Measurements from ENCODE around the gene MED16. TPM values are rescaled to one million over a fixed set of nuclear protein-coding genes. Genes with fewer than 3 reads are reported as not detected.

Gene MED16
- total RNA-seq, 4 donors from 2014 or later = 45.1 to 63.9 (median 57.0) TPM

GRCh38 chr19:884420-885211 lies 8.4 kb downstream of the MED16 start:
- H3K27me3 ChIP-seq = no peaks in the 10 kb centered on the region
- no peaks in the 10 kb centered on the region for H3K9me3 ChIP-seq
- H3K4me1 ChIP-seq = no peaks in the 10 kb centered on the region
- no peak for DNase-seq (ENCODE audit: low spot score in 2 of 2)
- no peak overlapping the region for H3K27ac ChIP-seq
- H3K36me3 ChIP-seq = peaks cover 91% of the 10 kb centered on the region
- no peak overlapping the region for H3K4me3 ChIP-seq
- TF ChIP-seq EP300 (IDR thresholded peaks at IDR 0.05) = no peak
- TF ChIP-seq POLR2A (IDR thresholded peaks at IDR 0.05) = no peak
- TF ChIP-seq POLR2AphosphoS5 (IDR thresholded peaks at IDR 0.05) = no peak
- TF ChIP-seq CTCF (IDR thresholded peaks at IDR 0.05) = no peak
- 97% methylated on average over 27 of the region's 51 CpGs for WGBS

GRCh38 chr19:883661-884211 lies 9.3 kb downstream of the MED16 start:
- 87% methylated on average over 22 of the region's 22 CpGs for WGBS
- no peaks in the 10 kb centered on the region for H3K9me3 ChIP-seq
- TF ChIP-seq EP300 (IDR thresholded peaks at IDR 0.05) = no peak
- TF ChIP-seq CTCF (IDR thresholded peaks at IDR 0.05) = no peak
- no peak for TF ChIP-seq POLR2AphosphoS5 (IDR thresholded peaks at IDR 0.05)
- TF ChIP-seq POLR2A (IDR thresholded peaks at IDR 0.05) = no peak
- no peaks in the 10 kb centered on the region for H3K27me3 ChIP-seq
- H3K27ac ChIP-seq = no peak overlapping the region
- H3K4me1 ChIP-seq = no peaks in the 10 kb centered on the region
- H3K36me3 ChIP-seq = peaks cover 91% of the 10 kb centered on the region
- no peak for DNase-seq (ENCODE audit: low spot score in 2 of 2)
- H3K4me3 ChIP-seq = no peak overlapping the region

- Histone ChIP-seq H3K4me3 (no peak overlapping the region), H3K36me3 (peaks cover 86% of the 10 kb centered on the region), H3K4me1 (no peaks in the 10 kb centered on the region), H3K27me3 (no peaks in the 10 kb centered on the region), H3K9me3 (no peaks in the 10 kb centered on the region), H3K27ac (no peak overlapping the region)
- TF ChIP-seq CTCF (IDR thresholded peaks at IDR 0.05) (no peak), POLR2AphosphoS5 (IDR thresholded peaks at IDR 0.05) (no peak), EP300 (IDR thresholded peaks at IDR 0.05) (no peak), POLR2A (IDR thresholded peaks at IDR 0.05) (no peak)
- 88% methylated on average over 29 of the region's 30 CpGs for WGBS
- no peak for DNase-seq (ENCODE audit: low spot score in 2 of 2)
These were observed 10.0 kb downstream of the MED16 start for GRCh38 chr19:882871-883497.

GRCh38 chr19:881385-882071 lies 11.5 kb downstream of the MED16 start:
- no peak overlapping the region for H3K27ac ChIP-seq
- 99% methylated on average over 17 of the region's 34 CpGs for WGBS
- no peak for DNase-seq (ENCODE audit: low spot score in 2 of 2)
- H3K27me3 ChIP-seq = no peaks in the 10 kb centered on the region
- peaks cover 88% of the 10 kb centered on the region for H3K36me3 ChIP-seq
- H3K9me3 ChIP-seq = no peaks in the 10 kb centered on the region
- H3K4me1 ChIP-seq = peaks cover 9% of the 10 kb centered on the region
- TF ChIP-seq POLR2A (IDR thresholded peaks at IDR 0.05) (no peak), EP300 (IDR thresholded peaks at IDR 0.05) (no peak), POLR2AphosphoS5 (IDR thresholded peaks at IDR 0.05) (no peak), CTCF (IDR thresholded peaks at IDR 0.05) (no peak)
- H3K4me3 ChIP-seq = no peak overlapping the region

All from suprapubic skin (tissue), 4 donors.